HG02981 (cell line): ENCODE measurements around the gene TIPRL.

Source experiments
- ATAC-seq: cut with Tn5 transposase; IDR thresholded peaks from one replicate; pipeline ENCODE4 v1.9.1; 2021; ENCODE audit warnings: mild to moderate bottlenecking, moderate library complexity; ENCODE audit not compliant: unreplicated experiment

Gene TIPRL

DNA sequence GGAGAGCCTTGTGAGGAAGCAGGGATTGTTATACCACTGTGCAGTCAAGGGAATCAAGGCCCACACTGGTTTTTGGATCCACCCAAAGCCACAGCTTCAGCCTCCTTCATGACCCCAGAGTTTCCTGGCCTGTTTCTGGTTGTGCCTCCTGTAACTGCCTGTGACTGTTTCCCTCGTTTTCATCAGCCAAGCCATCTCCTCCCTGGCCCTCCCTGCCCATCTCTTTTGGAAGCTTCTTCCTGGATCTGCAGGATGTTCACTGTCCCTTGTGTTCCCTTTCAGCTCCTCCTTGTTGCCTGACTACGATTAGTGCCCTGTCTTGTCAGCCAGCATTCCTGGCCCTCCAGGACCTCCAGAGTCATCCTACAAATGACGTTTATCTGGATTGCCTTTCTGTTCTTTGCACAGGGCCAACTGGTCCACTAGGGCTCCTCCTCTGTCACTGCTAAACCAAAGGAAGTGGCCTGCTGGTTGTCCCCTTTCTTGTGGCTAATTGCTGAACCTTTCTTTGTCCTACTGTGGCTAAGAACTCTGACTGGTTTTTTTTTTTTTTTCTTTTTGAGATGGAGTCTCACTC is 65.0 kb downstream of the TIPRL start:
- no peak for ATAC-seq

DNA sequence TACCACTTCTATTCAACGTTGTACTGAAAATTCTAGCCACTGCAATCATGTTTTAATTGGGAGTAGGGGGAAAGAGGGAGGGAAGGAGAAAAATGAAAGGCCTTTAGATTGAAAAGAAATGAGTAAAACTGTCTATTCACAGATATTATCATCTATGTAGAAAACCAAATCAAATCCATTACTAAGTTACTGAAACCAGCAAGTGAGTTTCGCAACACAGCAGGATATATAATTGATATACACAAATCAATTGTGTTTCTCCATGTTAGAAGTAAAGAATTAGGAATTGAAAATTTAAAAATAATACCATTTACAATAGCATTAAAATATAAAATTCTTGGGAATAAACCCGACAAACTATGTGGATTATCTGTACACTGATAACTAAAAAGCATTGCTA is 66.3 kb downstream of the TIPRL start:
- no peak for ATAC-seq

- no peak for ATAC-seq
Observed at GRCh38 chr1:168246506-168246905, 67.7 kb downstream of the TIPRL start.
